Stimulated activated CD8-positive, alpha-beta memory T cell treated with anti-CD3 and anti-CD28 coated beads, Interleukin-12 subunit alpha, Interleukin-12 subunit beta, amount 100 ng/mL, for 1 hour (primary cell): ENCODE measurements around the gene CFAP141.
"Not testable (repeated sequence)": the region's sequence is repeated elsewhere in the genome, so short reads cannot be mapped to it uniquely, and the experiment has no call there.

Source experiments
- DNase-seq: peaks from one replicate; pipeline ENCODE4 v3.0.0-alpha.2; 2020; ENCODE audit warnings: low read depth

The CFAP141 gene

DNA sequence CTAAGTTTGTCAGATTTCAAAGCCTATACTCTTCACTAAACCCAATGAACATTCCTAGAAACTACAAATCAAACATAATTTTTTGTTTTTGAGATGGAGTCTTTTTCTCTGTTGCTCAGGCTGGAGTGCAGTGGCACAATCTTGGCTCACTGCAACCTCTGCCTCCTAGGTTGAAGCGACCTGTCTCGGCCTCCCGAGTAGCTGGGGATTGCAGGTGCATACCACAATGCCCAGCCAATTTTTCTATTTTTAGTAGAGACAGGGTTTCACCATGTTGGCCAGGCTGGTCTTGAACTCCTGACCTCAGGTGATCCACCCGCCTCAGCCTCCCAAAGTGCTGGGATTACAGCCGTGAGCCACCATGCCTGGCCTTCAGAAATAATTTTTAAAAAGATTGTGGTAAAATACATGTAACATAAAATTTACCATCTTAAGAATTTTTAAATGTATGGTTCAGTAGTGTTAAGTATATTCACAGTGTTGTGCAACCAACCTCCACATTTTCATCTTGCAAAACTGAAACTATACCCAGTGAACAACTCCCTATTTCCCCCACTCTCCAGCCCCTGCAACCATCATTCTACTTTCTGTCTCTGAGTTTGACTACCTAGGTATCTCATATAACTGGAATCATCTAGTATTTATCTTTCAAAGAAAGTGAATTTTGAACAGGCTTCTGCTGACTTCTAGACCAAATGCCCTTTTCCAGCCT, 2.7 kb upstream of the CFAP141 start:
- no peak for DNase-seq

DNA sequence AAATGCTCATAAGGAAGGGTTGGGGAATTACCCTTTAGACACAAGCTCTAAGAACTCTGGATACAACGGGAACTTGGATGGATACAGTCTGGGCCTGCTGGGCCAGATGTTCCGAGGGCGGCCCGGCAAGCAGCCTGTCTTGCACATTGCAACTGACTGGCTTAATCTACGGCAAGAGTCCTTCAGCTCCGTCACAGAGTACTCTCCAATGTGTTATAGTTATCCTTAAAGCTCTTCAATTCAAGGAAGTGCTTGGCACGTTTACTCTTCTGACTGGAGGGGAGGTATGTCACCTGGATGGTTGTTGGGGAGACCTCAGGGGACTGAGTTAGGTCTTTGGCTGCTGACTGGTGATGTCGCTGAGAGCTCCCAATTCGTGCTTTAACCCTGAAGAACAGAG, 1.1 kb upstream of the CFAP141 start:
- DNase-seq, result no peak

DNA sequence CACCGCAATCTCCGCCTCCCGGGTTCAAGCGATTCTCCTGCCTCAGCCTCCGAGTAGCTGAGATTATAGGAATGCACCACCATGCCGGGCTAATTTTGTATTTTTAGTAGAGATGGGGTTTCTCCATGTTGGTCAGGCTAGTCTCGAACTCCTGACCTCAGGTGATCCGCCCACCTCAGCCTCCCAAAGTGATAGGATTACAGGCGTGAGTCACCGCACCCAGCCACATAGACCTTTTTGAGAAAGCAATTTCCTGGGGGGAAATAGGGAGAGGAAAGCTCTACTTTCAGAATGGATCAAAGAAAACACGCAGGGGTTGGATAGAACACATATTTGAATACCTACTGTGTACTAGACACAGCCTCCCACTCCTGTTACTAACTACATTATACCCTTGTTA, 355 bp downstream of the CFAP141 start:
- DNase-seq, result not testable (repeated sequence)

DNA sequence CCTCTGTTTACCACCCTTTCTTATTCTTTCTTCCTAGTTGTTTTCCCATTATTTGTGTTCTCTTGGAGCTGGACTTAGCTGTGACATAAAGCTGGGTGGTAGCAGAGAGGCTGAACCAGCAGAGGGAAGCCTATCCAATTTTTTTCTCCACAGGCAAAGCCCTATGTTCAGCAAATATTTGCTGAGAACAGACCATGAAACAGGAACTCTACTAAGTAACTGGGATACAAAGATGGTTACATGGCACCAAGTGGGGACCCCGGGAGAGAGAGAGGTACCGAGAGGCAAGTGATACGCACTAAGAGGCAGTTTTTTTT, 6.6 kb downstream of the CFAP141 start:
- no peak for DNase-seq

DNA sequence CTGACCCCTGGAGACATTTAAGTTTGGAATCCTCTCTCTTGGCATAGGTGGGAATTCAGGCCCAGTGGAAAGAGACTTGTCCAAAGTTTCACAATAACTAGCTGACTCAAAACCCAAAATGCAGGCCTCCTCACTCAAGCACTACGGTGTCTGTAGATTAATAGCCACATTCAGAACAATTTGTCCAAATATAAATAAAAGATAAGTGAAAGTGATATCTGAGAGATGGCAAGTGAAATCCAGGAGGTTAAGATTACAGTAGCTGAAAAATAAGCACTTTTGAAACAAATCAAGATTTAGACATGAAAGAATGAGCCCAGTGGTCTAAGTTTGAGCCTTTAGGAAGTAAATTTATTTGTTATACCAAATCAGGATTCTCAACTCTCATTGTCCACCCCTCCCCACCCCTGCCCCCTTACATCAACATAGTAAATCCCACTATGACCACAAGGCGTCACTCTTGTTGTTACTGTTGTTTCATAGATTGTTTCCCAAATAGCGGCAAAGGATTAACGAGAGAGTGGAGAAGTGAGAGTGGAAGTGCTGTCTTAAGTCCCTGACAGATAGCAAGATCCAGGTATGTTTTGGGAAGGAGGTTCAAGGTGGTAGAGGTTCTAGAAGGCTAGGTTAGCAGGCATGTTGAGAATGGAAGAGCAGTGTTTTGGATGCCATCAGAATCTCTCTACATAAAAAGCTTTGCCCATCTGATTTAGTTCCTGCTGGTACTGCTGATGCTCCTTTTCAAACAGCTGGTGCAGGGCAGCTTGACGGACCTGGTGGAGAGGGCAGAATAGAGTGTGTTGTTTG, 7.2 kb downstream of the CFAP141 start:
- DNase-seq, result peak; percentile 20

GRCh38 chr1:154193821-154194220, 12.3 kb downstream of the CFAP141 start:
- no peak for DNase-seq

DNA sequence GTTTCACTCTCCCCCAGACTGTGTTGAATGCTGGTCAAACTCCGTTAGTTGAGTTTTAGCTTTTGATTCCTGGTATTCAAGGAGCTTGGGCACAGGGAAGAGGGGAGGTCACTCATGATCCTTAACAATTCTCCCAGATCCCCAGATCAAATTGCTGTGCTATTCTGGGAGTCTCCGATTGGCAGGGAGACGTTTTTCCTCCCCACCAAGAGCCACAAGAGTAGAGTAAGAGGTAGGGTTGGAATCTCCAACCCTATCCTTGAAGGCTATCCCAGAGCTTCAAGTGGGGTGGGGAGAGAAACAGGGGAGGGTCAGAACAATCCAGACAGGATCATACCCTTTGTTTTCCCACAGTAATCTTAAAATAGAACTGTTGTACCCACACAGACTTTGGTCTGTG, 13.7 kb downstream of the CFAP141 start:
- DNase-seq, result no peak

GRCh38 chr1:154191990-154192461, 14.1 kb downstream of the CFAP141 start, which contains the start of gene TPM3:
TPM3 (minus strand) TSS chr1:154192100; CDS start chr1:154192018, 82 bp downstream.
- no peak for DNase-seq

DNA sequence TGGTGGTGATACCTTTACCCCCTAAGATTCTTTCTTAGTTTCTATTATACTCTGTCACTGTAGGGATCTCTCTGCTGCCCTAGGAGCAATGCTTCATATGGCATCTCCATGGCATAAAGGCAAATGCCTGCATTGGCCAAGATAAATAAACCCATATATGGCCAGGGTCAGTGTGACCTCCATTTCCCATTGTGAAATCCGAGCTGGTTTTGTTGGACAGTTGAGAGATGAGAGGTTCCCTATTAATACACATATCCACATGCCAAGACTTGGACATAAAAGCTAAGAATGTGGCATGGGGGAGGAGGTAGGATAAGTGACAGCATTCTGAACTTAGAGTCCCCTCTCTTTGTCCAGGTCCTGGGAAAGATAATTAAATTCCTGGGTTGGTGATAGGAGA, 15.6 kb downstream of the CFAP141 start:
- no peak for DNase-seq

GRCh38 chr1:154186852-154187501, 19.2 kb downstream of the CFAP141 start:
- DNase-seq, result no peak

DNA sequence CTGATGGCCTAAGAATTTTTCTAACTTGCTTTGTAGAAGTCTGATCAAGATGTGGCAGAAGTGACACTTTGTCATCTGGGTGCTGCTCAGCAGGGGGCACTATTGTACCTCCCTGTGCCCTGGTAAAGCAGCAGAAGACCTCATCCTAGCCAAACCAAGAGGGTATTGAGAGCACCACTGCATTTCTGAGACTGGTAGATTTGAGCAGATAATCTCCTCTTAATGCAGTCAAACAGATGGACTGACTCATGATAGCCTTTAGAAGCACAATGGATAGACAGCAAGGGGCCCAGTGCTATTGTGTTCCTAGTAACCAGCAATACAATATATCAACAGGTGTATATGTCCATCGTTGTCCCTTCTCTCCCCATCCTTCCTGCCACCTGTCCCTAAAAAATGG, 20.0 kb downstream of the CFAP141 start:
- peak; percentile 28 for DNase-seq

DNA sequence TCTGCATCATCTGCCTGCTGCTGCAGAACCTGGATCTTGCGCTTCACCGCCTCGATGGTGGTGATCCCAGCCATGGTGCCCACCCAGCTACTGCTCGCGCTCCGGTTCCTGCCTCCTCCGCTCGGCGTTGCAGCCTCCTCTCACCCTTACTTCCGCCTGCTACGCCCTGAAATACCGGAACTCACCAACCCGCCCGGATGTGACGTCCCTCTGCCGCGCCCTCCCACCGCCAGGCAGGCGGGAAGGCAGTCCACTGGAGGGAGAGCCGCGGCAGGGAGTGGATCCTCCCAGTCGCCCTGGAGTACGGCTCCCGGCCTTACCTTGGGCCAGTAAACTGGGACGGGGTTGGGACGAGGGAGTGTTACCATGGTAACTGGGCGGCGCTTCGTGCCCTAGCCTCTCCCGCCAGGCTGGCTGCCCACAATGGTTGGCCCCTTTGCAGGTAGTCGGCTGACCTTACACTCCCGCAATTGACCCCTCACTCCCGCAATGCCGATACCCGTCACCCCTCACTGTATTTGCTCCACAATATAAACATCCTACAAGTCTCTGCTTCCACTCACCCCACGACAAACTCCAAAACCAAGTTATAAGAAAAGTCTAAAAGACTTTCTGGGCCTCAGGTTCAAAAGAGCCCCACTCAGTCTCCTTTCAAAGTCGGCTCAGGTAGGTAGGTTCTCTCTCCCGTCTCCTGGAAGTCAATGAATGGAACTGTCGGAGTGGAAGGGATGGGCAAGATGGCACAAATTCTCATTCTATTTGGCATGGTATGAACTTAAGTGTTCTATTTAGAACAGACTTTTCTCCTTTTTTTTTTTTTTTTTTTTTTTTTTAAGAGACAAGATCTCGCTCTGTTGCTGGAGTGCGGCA, 22.9 kb downstream of the CFAP141 start:
- DNase-seq, result peak; percentile 89

GRCh38 chr1:154182344-154183045, 23.6 kb downstream of the CFAP141 start:
- peak; percentile 41 for DNase-seq

DNA sequence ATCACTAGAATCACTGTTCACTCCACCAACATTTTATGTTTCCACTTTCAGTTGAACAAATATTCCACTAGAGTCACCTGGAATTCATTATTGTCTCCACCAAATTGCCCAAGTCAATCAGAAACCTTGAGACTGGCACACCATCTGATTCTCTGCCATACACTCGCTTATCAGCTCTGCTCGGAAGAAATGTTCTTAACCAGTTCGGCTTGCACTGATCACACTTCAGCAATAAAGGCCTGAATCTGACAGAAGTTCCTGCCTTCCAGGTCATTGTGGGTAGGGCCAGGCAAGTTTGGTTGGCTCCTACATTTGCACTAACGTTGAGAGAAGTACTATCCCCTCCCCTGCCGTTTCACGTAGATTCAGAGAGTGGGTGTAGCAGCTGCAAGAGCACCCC, 24.2 kb downstream of the CFAP141 start:
- no peak for DNase-seq

DNA sequence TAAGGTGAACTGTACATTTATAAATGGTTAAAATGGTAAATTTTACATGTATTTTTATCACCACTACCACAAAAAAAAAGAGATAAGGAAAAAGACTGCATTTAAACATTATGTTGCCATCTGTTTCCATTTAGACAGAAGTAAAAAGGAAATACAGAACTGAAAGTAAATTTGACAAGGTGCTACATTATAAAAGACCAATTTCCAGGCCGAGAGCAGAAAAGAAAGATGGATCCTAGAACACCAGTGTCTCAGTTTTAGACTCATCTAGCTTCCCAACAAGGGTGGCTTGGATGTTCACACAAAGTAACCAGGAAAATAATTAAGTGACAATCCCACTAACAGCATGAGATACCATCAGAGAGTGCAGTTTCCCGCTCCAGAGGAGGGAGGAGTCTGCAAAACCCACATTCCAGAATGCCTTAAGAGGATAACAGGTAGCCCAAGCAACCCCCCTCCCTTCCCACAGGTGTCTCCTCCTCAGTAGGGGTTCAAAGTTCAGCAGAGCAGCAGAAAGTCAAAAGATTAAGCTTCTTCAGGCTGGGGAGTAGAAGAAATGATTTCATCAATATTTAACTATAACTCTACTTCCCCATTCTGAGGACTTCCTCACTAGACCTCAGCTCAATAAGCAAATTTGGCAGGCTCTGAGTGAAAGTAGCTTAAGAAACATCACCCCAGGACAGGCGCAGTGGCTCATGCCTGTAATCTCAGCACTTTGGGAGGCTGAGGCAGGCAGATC, 26.0 kb downstream of the CFAP141 start:
- no peak for DNase-seq

GRCh38 chr1:154178911-154179811, 27.0 kb downstream of the CFAP141 start:
- DNase-seq, result no peak

DNA sequence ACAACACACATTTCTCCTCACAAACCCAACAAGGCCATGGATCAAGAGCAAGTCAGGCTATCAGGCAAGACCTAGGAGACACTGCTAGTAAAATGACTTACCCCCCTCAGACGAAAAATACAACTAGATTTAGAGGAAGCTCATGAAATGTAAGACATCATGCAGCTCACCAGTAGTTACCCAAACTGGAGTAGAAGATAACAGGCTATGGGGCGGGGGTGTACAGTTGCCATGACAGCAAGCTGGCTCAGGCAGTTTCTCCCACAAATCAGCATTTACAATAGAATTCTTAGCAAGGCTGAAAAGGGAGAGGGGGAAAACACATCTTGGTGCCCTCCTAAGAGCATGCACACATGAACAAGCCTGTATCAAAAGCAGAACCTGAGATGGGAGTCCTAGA, 28.1 kb downstream of the CFAP141 start:
- no peak for DNase-seq

- DNase-seq, result no peak
Measured at GRCh38 chr1:154176337-154176736, 29.8 kb downstream of the CFAP141 start.

DNA sequence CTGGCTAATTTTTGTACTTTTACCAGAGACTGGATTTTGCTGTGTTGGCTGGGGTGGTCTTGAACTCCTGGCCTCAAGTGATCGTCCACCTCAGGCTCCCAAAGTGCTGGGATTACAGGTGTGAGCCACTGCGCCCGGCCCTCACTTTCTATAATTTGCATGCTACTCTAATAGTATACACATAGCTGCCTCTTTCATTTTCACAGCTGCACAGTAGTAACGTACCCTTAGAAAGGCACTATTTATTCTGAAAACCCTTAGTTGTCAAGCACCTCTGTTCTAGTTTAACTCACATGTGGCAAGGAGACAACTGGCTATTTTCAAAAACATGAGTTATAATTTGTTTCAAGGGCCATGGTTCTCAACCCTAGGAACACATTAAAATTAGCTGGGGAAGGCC, 31.5 kb downstream of the CFAP141 start:
- DNase-seq, result no peak

DNA sequence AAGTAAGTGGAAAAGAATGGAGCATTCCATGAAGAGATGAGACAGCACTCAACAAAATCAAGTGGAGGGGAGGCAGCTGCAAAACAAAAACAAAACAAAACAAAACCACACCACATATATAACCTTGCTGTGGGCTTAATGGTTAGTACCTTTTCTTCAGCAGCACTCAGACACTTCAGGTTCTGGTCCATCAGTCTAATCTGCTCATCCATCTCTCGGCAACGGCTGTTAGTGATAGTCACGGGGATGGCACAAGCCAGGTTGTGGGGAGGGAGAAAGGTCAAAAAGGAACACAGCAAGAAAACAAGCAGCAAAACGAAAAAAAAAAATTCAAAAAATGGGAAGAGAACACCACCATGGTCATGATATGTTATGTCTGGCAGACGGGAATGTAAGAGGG, 34.3 kb downstream of the CFAP141 start:
- DNase-seq, result no peak
